GM10847 (cell line): ENCODE results near the gene ATP4B.

Source experiments
- POLR2A ChIP-seq: IDR thresholded peaks from 2 replicates; pipeline ENCODE4 v1.6.1; 2011; ENCODE audit not compliant: insufficient read length; ENCODE audit errors: extremely low read depth

Gene ATP4B

DNA sequence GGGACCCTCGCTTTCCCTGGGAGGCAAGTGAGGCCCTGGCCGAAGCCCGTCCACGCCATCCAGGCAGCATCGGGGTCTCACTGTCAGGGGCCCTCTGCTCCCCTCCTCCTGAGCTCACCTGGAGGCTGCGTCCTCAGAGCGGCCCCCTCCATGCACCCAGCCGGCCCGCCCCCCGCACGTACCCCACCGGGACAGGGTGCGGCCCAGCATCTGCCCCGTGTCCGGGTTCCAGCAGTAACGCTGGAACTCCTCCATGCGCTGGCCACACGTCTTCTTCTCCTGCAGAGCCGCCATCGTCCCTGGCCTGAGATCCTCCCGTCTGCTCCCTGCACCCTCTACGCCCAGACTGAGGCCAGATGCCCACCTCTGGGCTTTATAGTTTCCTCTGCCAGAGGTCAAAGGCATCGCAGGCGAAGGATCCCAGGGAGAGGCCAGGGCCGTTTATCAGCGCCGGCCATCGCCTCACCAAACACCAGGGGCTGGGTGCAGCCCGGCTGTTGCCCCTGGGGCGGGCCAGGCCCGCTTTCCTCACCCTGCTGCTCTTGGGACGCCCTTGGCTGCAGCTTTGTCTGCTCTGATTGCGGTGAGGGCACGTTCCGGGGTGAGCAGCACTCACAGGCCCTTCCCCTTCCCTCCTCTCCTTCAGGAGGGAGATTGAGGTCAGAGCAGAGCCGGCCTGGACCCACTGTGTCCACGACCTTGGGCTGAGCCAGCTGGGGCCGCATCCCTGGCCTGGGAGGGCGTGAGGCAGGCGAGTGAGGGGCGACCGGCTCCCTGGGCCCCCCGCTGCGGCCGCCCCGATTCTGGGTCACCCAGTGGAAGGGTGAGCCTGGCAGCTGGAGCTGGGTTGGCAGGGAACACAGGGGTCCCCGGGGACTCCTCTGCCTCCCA, at the start of gene ATP4B:
ATP4B (minus strand) TSS at position 348 of the 891 bp plus-strand sequence; CDS start at position 294, 54 bp downstream.
- TF ChIP-seq POLR2A: no peak

DNA sequence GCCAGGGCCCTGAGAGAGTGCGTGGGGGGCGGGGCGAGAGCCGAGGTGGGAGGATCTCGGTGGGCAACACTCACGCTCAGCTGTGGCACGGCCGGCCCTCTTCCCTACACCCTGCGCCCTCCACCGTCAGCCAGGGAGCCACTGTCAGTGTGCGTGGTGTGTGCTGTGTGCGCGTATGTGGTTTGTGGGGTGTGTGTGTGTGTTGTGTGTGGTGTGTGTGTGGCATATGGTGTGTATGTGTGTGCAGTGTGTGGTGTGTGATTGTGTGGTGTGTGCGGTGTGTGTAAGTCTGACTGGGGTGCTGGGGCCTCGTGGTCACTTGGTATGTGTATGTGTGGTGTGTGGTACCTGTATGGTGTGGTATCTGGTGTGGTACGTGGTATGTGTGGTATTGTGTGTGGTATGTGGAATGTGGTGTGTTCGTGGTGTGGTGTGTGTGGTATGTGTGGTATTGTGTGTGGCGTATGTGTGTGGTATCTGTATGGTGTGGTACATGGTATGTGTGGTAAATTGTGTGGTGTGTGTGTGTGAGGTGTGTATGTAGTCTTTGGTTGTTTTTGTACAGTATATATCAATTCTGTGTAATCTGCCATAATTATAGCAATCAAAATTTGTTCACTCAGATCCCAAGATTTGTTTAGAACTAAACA, 14.1 kb upstream of the ATP4B start:
- TF ChIP-seq POLR2A: no peak

GRCh38 chr13:113671066-113672001, 13.3 kb upstream of the ATP4B start:
- TF ChIP-seq POLR2A: no peak

GRCh38 chr13:113670541-113670940, 12.5 kb upstream of the ATP4B start:
- no peak for TF ChIP-seq POLR2A

DNA sequence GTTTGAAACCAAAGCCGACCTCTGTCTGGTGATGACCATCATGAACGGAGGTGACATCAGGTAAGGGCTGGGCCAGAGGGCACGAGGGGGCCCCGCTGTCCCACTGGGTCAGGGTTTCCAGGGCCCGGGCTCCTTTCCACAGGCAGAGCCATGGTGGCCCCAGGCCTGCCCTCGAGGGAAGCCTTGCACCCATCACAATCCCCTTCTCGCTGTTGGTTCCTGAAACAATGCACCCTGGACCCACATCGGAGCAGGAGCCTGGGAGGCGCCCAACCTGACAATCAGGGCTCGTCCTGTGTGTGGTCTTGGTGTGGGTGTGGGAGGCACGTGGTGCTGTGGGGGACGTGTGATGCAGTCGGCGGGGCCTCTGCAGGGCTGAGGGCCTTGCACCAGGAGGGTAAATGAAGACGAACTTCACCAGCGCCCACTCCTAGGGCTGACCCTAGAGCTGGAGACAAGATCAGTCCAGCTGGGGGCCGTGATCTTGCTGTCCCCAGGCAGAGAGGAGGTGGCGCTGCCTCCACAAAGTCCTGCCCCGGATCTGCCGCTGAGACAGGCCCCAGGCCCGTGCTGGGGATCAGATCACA, 11.8 kb upstream of the ATP4B start:
- TF ChIP-seq POLR2A: no peak

DNA sequence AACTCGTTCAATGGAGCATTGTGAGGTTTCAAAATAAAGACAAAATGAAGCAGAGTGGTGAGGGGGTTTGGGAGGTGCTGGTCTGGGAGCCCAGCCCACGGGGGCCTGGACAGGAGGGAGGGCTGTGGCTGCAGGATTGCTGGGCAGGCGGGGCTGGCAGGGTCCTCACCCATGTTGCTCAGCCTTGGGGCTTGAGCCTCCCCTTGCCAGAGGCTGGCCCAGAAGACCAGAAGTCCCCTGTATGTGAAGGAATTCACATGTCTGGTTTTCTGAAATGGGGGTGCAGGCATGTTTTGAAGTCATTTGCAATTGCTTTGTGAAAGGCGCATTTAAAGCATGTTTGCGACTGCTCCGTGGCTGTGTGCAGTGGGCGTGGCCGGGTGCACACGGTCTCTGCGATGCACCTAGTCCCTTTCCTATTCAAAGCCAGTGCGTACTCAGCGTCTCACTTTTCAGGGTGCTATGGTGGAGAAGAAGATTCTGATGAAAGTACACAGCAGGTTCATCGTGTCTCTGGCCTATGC, 11.3 kb upstream of the ATP4B start:
- TF ChIP-seq POLR2A: no peak

DNA sequence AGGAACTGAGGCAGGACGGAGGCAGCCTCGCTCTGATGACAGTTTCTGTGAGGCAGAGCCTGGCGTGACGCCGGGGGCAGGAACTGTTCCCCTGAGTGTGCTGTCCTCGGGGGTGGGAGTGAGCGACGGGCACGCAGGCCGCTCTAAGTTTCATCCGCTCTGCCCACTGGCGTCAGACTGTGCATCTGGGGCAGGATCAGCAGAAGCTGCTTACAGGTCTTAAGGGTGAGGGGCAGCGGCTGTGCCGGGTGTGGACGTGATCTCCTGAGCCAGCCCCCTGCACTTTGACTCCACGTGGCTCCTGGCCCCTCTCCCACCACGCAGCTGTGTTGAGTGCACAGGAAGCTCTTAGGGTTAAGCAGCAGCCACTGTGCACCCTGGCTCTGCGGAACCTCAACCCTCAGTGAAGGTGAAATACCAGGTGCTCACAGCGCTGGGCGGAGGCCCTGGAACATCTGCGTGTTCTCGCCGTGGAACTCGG, 10.5 kb upstream of the ATP4B start:
- TF ChIP-seq POLR2A: no peak

DNA sequence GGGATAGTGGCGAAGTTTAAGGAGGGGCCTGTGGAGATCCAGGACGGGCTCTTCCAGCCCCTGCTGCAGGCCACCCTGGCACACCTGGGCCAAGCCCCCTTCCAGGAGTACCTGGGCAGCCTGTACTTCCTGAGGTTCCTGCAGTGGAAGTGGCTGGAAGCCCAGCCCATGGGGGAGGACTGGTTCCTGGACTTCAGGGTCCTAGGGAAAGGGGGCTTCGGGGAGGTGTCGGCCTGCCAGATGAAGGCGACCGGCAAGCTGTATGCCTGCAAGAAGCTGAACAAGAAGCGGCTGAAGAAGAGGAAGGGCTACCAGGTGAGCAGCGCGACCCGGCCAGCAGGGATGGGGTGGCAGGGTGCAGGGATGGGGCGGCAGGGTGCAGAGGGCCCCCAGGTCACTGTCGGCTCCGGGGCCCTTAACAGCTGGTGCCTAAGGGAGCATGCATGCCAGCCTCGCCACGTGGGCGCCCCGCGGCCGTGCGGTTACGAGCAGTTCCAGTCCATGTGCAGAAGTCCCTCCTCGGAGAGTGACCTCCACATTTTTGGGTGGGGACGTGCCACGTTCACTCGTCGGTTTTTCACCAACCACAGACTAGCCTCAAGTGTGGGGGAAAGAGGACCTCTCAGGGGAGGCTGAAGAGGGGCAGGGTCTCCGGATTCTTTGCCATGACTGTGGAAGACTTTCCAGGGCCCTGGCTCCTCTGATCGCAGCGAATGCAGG, 9.9 kb upstream of the ATP4B start:
- TF ChIP-seq POLR2A: no peak

GRCh38 chr13:113666951-113667701, 9.1 kb upstream of the ATP4B start, which contains the start of gene GRK1:
Gene GRK1 (plus strand): TSS chr13:113667219. CDS start chr13:113667387, 168 bp downstream.
- TF ChIP-seq POLR2A: no peak

DNA sequence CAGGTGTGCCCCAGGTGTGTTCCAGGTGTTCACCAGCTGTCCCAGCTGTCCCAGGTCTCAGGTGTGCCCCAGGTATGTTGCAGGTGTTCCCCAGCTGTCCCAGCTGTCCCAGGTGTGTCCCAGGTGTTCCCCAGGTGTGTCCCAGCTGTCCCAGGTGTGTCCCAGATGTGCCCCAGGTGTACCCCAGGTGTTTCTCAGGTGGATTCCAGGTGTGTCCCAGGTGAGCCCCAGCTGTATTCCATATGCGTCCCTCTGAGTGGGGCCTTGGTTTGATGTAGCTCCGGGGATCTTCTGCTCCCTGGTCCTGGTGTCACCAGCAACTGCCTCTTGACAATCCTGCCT, 8.3 kb upstream of the ATP4B start:
- TF ChIP-seq POLR2A: no peak

DNA sequence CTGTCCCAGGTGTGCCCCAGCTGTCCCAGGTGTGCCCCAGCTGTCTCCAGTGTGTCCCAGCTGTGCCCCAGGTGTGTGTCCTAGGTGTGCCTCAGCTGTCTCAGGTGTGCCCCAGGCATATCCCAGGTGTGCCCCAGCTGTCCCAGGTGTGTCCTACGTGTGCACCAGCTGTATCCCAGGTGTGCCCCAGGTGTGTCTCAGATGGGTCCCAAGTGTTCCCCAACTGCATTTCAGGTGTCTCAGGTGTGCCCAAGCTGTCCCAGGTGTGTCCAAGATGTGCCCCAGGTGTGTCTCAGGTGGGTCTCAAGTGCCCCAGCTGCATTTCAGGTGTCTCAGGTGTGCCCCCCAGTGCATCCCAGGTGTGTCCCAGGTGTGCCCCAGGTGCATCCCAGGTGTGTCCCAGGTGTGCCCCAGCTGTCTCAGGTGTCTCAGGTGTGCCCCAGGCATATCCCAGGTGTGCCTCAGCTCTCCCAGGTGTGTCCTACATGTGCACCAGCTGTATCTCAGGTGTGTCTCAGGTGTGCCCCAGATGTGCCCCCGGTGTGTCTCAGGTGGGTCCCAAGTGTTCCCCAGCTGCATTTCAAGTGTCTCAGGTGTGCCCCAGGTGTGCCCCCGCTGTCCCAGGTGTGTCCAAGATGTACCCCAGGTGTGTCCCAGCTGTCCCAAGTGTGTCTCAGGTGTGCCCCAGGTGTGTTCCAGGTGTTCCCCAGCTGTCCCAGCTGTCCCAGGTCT, 7.8 kb upstream of the ATP4B start:
- no peak for TF ChIP-seq POLR2A

DNA sequence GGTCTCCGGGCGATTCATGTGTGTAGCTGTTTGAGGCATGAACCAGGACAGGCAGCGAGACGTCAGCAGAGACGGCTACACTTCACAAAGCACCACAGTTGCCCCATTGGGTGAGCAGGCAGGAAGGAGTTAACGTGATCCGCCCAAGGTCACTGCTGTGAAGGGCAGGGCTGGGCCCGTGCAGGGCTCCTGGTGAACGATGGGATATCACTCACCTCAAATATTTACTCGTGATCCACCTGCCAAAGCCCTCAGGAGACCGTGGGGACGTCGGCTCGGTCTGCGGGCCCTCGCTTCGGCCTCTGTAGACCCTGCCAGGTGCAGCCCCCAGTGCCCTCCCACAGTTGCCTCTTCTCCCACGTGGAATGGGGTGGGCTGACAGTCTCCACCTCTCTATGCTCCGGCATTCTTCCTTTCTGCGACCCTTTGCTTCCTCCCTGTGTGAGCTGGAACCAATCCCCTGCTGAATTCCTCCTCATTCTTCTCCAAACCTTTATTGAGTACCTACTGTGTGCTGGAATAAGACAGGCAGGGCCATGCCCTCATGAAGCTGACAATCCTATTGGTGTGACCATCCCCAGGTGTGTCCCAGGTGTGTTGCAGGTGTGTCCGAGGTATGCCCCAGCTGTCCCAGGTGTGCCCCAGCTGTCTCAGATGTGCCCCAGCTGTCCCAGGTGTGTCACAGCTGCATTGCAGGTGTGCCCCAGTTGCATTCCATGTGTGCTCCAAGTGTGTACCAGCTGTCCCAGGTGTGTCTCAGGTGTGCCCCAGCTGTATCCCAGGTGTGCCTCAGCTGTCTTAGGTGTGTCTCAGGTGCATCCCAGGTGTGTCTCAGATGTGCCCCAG, 7.0 kb upstream of the ATP4B start:
- no peak for TF ChIP-seq POLR2A
